HEK293T (cell line): ENCODE measurements around the gene SH3RF3.

Source experiments
- ARNT ChIP-seq: fragments of 450-650 bp; IDR thresholded peaks from 2 replicates; pipeline ENCODE4 v1.6.1; 2017; ENCODE audit warnings: mild to moderate bottlenecking
- BHLHE40 ChIP-seq: fragments of 450-650 bp; IDR thresholded peaks from 2 replicates; pipeline ENCODE4 v1.6.1; 2016; ENCODE audit warnings: mild to moderate bottlenecking, moderate library complexity, borderline replicate concordance
- FOXA1 ChIP-seq: fragments of 450-650 bp; IDR thresholded peaks from 2 replicates; pipeline ENCODE4 v1.6.1; 2016; ENCODE audit warnings: mild to moderate bottlenecking
- FOXK2 ChIP-seq: fragments of 450-650 bp; IDR thresholded peaks from 2 replicates; pipeline ENCODE4 v1.6.1; 2016; ENCODE audit warnings: mild to moderate bottlenecking
- FOXM1 ChIP-seq: fragments of 450-650 bp; IDR thresholded peaks from 2 replicates; pipeline ENCODE4 v1.6.1; 2017; ENCODE audit warnings: mild to moderate bottlenecking, borderline replicate concordance
- L3MBTL2 ChIP-seq: fragments of 450-650 bp; conservative IDR thresholded peaks from 2 replicates; pipeline ENCODE4 v1.6.1; 2016; ENCODE audit warnings: mild to moderate bottlenecking
- NFRKB ChIP-seq: fragments of 450-650 bp; IDR thresholded peaks from 2 replicates; pipeline ENCODE4 v1.6.1; 2016; ENCODE audit warnings: mild to moderate bottlenecking, moderate library complexity
- PKNOX1 ChIP-seq: fragments of 450-650 bp; IDR thresholded peaks from 2 replicates; pipeline ENCODE4 v1.6.1; 2016
- SP1 ChIP-seq: fragments of 450-650 bp; IDR thresholded peaks from 2 replicates; pipeline ENCODE4 v1.6.1; 2017
- SUZ12 ChIP-seq: fragments of 450-650 bp; IDR thresholded peaks from 2 replicates; pipeline ENCODE4 v1.6.1; 2016; ENCODE audit warnings: mild to moderate bottlenecking
- ZNF384 ChIP-seq: fragments of 450-650 bp; IDR thresholded peaks from 2 replicates; pipeline ENCODE4 v1.6.1; 2016

- no peak for TF ChIP-seq PKNOX1
- no peak for TF ChIP-seq BHLHE40
- no peak for TF ChIP-seq L3MBTL2
- TF ChIP-seq FOXA1: no peak
- no peak for TF ChIP-seq FOXM1
- no peak for TF ChIP-seq NFRKB
- no peak for TF ChIP-seq ARNT
- TF ChIP-seq SUZ12: no peak
- no peak for TF ChIP-seq FOXK2
- TF ChIP-seq ZNF384: no peak
- no peak for TF ChIP-seq SP1
Measured at GRCh38 chr2:109385506-109385905, 256.5 kb downstream of the SH3RF3 start.
